ENCODE data around the gene PMPCA.

The PMPCA gene, protein sequence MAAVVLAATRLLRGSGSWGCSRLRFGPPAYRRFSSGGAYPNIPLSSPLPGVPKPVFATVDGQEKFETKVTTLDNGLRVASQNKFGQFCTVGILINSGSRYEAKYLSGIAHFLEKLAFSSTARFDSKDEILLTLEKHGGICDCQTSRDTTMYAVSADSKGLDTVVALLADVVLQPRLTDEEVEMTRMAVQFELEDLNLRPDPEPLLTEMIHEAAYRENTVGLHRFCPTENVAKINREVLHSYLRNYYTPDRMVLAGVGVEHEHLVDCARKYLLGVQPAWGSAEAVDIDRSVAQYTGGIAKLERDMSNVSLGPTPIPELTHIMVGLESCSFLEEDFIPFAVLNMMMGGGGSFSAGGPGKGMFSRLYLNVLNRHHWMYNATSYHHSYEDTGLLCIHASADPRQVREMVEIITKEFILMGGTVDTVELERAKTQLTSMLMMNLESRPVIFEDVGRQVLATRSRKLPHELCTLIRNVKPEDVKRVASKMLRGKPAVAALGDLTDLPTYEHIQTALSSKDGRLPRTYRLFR

DNA sequence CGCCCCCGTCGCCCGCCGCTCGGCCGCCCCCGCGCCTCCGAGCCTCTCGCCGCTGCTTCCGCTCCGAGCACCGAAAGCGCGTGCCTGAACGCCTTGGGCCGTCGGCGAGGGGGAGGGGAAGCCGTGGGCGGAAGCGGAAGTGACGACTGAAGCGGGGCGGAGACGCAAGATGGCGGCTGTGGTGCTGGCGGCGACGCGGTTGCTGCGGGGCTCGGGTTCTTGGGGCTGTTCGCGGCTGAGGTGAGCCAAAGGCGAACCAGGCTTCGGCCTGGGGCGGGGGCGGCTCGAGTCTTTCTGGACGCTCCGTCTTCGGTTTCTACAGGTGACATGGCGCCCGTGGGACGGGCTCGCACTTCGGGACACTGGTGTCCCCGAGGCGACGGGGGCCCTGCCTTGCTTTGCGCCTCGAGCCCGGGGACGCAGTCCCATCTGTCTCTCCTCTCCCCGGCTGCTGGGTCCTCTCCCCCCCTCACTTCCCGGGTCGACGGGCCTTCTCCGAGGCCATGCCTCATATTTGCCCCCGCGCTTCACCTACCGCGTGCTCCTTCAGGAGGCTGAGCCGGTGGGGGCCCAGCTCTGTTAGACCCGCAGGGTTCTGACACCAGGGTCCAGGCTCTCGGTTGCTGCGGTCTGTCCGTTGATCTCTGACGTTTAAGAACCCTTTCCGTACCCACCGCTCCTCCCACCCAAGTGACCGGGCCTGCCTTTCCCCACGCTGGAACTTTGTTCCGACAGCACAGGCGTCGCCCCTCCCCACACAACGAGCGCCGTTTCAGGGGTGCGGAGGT is at the start of gene PMPCA, which contains the start of gene ENTR1:
Gene PMPCA, plus strand, starts transcription at position 159 of the 788 bp plus-strand sequence. Its CDS starts 11 bp downstream, at position 170.
Gene ENTR1, minus strand, starts transcription at position 115 of the 788 bp plus-strand sequence. CDS start 217 bp downstream, outside the sequence.
- DNase-seq (ENCODE audit: low spot score in 2 of 2) = peak; percentile 90 to 93
- peaks cover 37% of the 10 kb centered on the region for H3K36me3 Mint-ChIP-seq (ENCODE audit: insufficient read depth)
- no peaks in the 10 kb centered on the region for H3K27me3 Mint-ChIP-seq
- peak; percentile 88 for ATAC-seq (replicated peaks; ENCODE audit: extremely low read depth, poor library complexity, severe bottlenecking)
- H3K9me3 Mint-ChIP-seq = no peaks in the 10 kb centered on the region
- H3K4me3 Mint-ChIP-seq = peak within 1 kb of the TSS; percentile 83
- H3K27ac Mint-ChIP-seq (ENCODE audit: low read depth) = peak within 1 kb of the TSS; percentile 92
- peaks cover 25% of the 10 kb centered on the region for H3K4me1 Mint-ChIP-seq

DNA sequence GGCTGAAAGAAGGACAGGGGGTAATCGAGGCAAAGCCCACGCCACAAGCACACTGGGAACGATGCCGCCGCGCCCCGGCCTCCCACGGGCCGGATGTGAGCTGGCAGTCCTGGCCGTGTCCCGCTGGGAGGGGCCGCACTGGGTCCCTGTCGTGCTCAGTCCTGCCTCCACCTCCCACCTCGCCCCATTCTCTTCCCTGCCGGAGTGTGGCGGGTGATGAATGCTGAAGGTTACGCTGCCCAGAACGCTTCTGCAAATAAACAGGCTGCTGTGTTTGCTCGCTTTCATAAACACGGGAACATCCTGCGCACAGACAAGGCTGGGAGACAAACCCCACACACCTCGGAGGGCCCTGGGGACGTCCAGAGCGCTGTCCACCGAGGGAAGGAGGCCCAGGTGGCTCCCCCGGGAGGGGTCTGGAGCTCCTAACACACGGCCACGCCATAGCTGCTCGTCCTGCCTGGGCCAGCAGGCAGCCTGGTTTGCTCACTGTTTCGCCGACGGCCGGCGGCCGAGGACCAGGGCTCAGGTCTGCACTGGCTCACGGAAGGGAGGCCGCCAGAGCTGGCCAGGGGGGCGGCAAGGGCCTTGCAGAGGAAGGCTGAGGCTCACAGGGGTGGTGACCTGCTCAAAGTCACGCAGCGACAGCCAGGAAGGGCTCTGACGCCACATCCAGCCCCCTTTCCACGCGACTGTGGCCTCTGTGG is 49.3 kb upstream of the PMPCA start:
- Mint-ChIP-seq H3K4me1 (peaks cover 5% of the 10 kb centered on the region), H3K36me3 (ENCODE audit: insufficient read depth) (peaks cover 9% of the 10 kb centered on the region), H3K27ac (ENCODE audit: low read depth) (no peak overlapping the region), H3K9me3 (no peaks in the 10 kb centered on the region), H3K4me3 (no peak overlapping the region), H3K27me3 (no peaks in the 10 kb centered on the region)
- ATAC-seq (replicated peaks; ENCODE audit: extremely low read depth, poor library complexity, severe bottlenecking) = no peak
- DNase-seq (ENCODE audit: low spot score in 2 of 2) = no peak

DNA sequence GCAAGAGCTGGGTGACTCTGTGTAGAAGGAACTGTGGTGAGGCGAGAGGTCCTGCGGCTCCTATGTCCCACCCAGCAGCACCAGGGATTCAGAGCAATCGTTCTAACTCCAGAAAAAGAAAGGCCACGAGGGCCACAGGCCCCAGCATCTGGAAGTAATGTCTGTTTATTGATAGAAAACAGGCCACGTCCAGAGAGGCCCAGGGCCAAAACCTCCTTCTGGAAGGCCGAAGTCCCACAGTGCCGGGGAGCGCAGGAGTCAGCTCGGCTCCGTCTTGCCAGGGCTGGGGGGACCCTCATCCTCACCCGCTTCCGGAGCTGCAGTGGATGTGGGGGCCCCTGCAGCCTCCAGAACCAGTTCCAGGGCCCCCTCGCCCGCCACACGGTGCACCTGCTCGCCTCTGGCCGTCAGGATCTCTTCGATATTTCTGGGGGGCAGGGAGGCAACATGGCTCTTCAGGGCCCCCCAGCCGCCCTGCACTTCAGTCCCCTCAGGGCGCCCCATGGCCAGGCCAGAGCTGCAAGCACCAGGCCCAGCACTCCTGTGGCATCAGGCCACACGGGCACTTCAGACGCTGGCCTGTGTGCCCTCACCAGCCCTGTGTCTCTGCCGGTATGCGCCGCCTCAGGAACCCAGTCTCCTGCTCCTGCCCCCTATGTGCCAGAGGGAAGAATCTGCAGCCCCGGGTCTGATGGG is 48.6 kb upstream of the PMPCA start:
- ATAC-seq (replicated peaks; ENCODE audit: extremely low read depth, poor library complexity, severe bottlenecking) = no peak
- DNase-seq (ENCODE audit: low spot score in 2 of 2) = no peak
- peaks cover 5% of the 10 kb centered on the region for H3K4me1 Mint-ChIP-seq
- H3K4me3 Mint-ChIP-seq = no peak overlapping the region
- H3K9me3 Mint-ChIP-seq = no peaks in the 10 kb centered on the region
- H3K36me3 Mint-ChIP-seq (ENCODE audit: insufficient read depth) = peaks cover 8% of the 10 kb centered on the region
- no peak overlapping the region for H3K27ac Mint-ChIP-seq (ENCODE audit: low read depth)
- H3K27me3 Mint-ChIP-seq = no peaks in the 10 kb centered on the region

DNA sequence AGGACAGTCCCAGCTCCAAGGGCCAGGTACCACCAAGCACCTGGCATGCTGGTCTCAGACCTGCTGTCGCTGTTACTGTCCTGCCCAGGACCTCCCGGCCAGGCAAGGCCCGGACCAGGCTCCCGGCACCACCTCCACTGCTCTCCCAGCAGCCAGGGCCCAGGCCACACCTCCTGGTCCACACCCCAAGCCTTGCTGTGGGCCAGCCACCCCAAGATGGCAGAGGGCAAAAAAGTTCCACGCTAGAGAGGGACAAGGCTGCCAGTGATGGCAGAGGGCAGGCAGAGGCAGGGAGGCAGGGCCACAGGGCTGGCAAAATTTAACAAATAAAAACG is 48.0 kb upstream of the PMPCA start:
- ATAC-seq (replicated peaks; ENCODE audit: extremely low read depth, poor library complexity, severe bottlenecking) = no peak
- no peak for DNase-seq (ENCODE audit: low spot score in 2 of 2)
- Mint-ChIP-seq H3K27me3 (no peaks in the 10 kb centered on the region), H3K27ac (ENCODE audit: low read depth) (no peak overlapping the region), H3K4me3 (peak overlapping the region; percentile 74), H3K4me1 (peaks cover 5% of the 10 kb centered on the region), H3K9me3 (no peaks in the 10 kb centered on the region), H3K36me3 (ENCODE audit: insufficient read depth) (peaks cover 8% of the 10 kb centered on the region)

DNA sequence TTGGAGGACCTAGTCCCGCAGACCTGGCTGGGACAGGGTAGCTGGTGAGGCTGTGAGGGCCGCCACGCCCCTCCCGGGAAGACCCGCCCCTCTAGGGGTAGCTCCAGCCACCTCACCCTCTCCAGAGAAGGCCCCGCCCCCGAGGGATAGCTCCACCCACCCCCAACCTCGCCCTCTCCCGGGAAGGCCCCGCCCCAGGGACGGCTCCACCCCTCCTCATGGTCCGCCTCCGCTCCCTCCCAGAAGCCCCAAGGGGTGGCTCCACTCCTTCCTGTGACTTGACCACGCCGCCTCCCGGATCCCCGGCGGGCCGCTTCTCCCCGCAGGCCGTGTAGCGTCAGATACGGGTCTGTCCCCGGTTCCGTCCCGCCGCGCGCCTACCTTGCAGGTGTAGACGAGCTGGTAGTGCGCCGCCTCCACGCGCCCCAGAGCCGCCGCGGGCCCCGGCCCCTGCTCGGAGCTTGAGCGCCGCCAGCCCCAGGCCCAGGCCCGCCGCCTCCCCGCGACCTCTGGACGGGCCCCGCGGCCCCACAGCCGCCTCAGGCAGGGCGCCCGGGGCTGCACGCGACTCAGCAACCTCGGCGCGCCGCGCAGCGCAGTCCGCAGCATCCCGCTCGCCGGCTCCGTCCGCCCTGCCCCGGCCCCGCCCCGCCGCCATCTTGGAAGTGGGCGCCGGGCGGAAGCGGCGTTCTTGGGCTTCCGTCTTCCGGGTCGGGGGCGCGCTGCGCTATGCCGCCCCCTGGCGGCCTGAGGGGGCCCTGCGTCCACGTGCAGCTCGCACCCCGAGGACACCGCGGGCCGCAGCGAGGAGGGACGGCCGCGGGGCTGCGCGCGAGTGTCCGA is 47.1 kb upstream of the PMPCA start, which contains the start of gene DNLZ:
Gene DNLZ, minus strand, starts transcription at position 639 of the 843 bp plus-strand sequence. Its CDS starts 30 bp downstream, at position 609.
- ATAC-seq (replicated peaks; ENCODE audit: extremely low read depth, poor library complexity, severe bottlenecking) (peak; percentile 87), DNase-seq (ENCODE audit: low spot score in 2 of 2) (peak; percentile 75 to 82)
- Mint-ChIP-seq H3K27ac (ENCODE audit: low read depth) (no peak within 1 kb of the TSS), H3K4me1 (peaks cover 5% of the 10 kb centered on the region), H3K27me3 (no peaks in the 10 kb centered on the region), H3K9me3 (no peaks in the 10 kb centered on the region), H3K36me3 (ENCODE audit: insufficient read depth) (peaks cover 8% of the 10 kb centered on the region), H3K4me3 (peak within 1 kb of the TSS; percentile 74)

- no peaks in the 10 kb centered on the region for H3K9me3 Mint-ChIP-seq
- H3K4me3 Mint-ChIP-seq = peak overlapping the region; percentile 74
- peak; percentile 4 for ATAC-seq (replicated peaks; ENCODE audit: extremely low read depth, poor library complexity, severe bottlenecking)
- no peak overlapping the region for H3K27ac Mint-ChIP-seq (ENCODE audit: low read depth)
- H3K36me3 Mint-ChIP-seq (ENCODE audit: insufficient read depth) = peaks cover 8% of the 10 kb centered on the region
- peaks cover 5% of the 10 kb centered on the region for H3K4me1 Mint-ChIP-seq
- DNase-seq (ENCODE audit: low spot score in 2 of 2) = no peak
- no peaks in the 10 kb centered on the region for H3K27me3 Mint-ChIP-seq
Observed at GRCh38 chr9:136363949-136364748, 46.3 kb upstream of the PMPCA start.

DNA sequence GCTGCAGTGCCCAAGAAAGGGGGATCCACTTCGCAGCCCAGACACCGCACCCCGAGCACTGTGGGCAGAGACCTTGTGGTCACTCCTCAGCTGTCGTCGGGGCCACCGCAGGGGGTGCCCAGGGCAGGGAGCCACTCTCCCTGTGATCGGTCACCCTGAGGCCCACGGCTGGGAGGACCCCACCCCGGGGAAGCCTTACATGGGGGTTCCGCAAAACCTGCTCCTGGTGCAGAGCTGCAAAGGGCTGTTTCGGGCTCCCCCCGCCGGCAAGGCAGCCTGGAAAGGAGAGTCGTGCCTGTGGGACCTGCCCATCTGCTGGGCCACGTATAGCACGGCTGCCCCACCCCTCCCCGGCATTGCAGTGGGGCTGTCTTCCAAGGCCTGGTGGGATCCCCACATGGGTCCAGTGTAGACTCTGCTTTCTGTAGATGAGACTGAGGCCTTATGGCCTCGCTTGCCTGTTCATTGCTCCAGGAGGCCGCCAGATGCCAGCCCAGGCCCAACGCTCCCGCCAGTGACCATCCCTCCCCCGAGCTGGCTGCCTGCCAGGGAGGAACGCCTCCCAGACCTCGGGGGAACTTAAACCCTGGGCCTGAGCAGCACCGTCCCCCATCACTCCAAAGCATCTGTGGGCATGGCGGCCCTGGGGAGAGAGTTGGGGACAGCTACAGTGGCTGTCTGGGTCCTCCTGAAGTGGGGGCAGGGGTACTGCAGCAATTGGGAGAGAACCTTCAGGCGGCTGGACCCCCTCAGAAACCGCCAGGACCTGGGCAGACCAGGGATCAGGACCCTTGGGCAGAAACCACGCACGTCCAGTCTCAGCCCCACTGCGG is 45.3 kb upstream of the PMPCA start:
- Mint-ChIP-seq H3K4me1 (peaks cover 5% of the 10 kb centered on the region), H3K36me3 (ENCODE audit: insufficient read depth) (peaks cover 8% of the 10 kb centered on the region)
- DNase-seq (ENCODE audit: low spot score in 2 of 2) = no peak

GRCh38 chr9:136365775-136366222 is 44.7 kb upstream of the PMPCA start:
- H3K4me3 Mint-ChIP-seq = no peak overlapping the region
- no peaks in the 10 kb centered on the region for H3K9me3 Mint-ChIP-seq
- ATAC-seq (replicated peaks; ENCODE audit: extremely low read depth, poor library complexity, severe bottlenecking) = no peak
- H3K27ac Mint-ChIP-seq (ENCODE audit: low read depth) = no peak overlapping the region
- peaks cover 5% of the 10 kb centered on the region for H3K4me1 Mint-ChIP-seq
- no peak for DNase-seq (ENCODE audit: low spot score in 2 of 2)
- H3K27me3 Mint-ChIP-seq = no peaks in the 10 kb centered on the region
- H3K36me3 Mint-ChIP-seq (ENCODE audit: insufficient read depth) = peaks cover 7% of the 10 kb centered on the region

More for the DNA sequence above, 45.3 kb upstream of the PMPCA start:
- Mint-ChIP-seq H3K27me3 (no peaks in the 10 kb centered on the region), H3K4me3 (no peak overlapping the region), H3K9me3 (no peaks in the 10 kb centered on the region), H3K27ac (ENCODE audit: low read depth) (no peak overlapping the region)
- no peak for ATAC-seq (replicated peaks; ENCODE audit: extremely low read depth, poor library complexity, severe bottlenecking)

- no peak overlapping the region for H3K4me3 Mint-ChIP-seq
- H3K4me1 Mint-ChIP-seq = peaks cover 5% of the 10 kb centered on the region
- DNase-seq (ENCODE audit: low spot score in 2 of 2) = no peak
- peaks cover 6% of the 10 kb centered on the region for H3K36me3 Mint-ChIP-seq (ENCODE audit: insufficient read depth)
- no peak overlapping the region for H3K27ac Mint-ChIP-seq (ENCODE audit: low read depth)
- ATAC-seq (replicated peaks; ENCODE audit: extremely low read depth, poor library complexity, severe bottlenecking) = no peak
- H3K9me3 Mint-ChIP-seq = no peaks in the 10 kb centered on the region
- H3K27me3 Mint-ChIP-seq = no peaks in the 10 kb centered on the region
Observed at GRCh38 chr9:136366826-136367225, 43.6 kb upstream of the PMPCA start.
